ENCODE results near the gene C19orf47. TPM values are rescaled to one million over a fixed set of nuclear protein-coding genes. Genes with fewer than 3 reads are reported as not detected.

Gene C19orf47
- polyA plus RNA-seq, 1 donor from 2014 or later: 22.8 TPM

- Histone ChIP-seq H3K9me2 (ENCODE audit: insufficient read depth, low read length) (no peaks in the 10 kb centered on the region), H3F3A (ENCODE audit: insufficient read depth, low read length, poor library complexity, severe bottlenecking) (no peaks in the 10 kb centered on the region), H3K4me3 (ENCODE audit: low read length) (no peak within 1 kb of the TSS), H4K20me1 (ENCODE audit: insufficient read depth) (no peaks in the 10 kb centered on the region), H2AFZ (ENCODE audit: low read depth, low read length) (no peak within 1 kb of the TSS), H3K79me2 (replicated peaks; ENCODE audit: insufficient read depth, low read length) (no peaks in the 10 kb centered on the region), H3K27me3 (ENCODE audit: insufficient read depth, low read depth, low read length) (no peaks in the 10 kb centered on the region), H3K27ac (ENCODE audit: low read length) (no peak within 1 kb of the TSS), H3K9me3 (ENCODE audit: low read length) (no peaks in the 10 kb centered on the region), H3K36me3 (ENCODE audit: insufficient read depth, low read length) (no peaks in the 10 kb centered on the region), H3K4me2 (ENCODE audit: low read length) (no peak within 1 kb of the TSS), H3K9ac (ENCODE audit: low read length) (no peak within 1 kb of the TSS)
- TF ChIP-seq REST (IDR thresholded peaks at IDR 0.05; ENCODE audit: borderline replicate concordance): no peak
- TF ChIP-seq RAD21 (conservative IDR thresholded peaks at IDR 0.05): no peak
- TF ChIP-seq EZH2 (IDR thresholded peaks at IDR 0.05; ENCODE audit: borderline replicate concordance, insufficient read depth, low read length, poor library complexity, severe bottlenecking): no peak
- TF ChIP-seq EP300 (conservative IDR thresholded peaks at IDR 0.05; ENCODE audit: poor library complexity, severe bottlenecking): no peak
- no peak for TF ChIP-seq MXI1 (conservative IDR thresholded peaks at IDR 0.05; ENCODE audit: poor library complexity, severe bottlenecking)
- TF ChIP-seq TAF1 (IDR thresholded peaks at IDR 0.05; ENCODE audit: low read depth): no peak
- TF ChIP-seq SMC3 (conservative IDR thresholded peaks at IDR 0.05; ENCODE audit: poor library complexity): no peak
- no peak for TF ChIP-seq CTCF (IDR thresholded peaks at IDR 0.05; ENCODE audit: poor library complexity, severe bottlenecking)
- no peak for TF ChIP-seq POLR2AphosphoS5 (IDR thresholded peaks at IDR 0.05)
Measured at GRCh38 chr19:40390084-40390742, 42.0 kb upstream of the C19orf47 start, which contains the start of gene HIPK4. Gene HIPK4 (minus strand): TSS chr19:40390181. CDS start chr19:40389902, 279 bp downstream.

GRCh38 chr19:40389404-40390083, 41.3 kb upstream of the C19orf47 start:
- Histone ChIP-seq H3K9me3 (ENCODE audit: low read length) (no peaks in the 10 kb centered on the region), H3K9ac (ENCODE audit: low read length) (no peak overlapping the region), H3K9me2 (ENCODE audit: insufficient read depth, low read length) (no peaks in the 10 kb centered on the region), H3K4me3 (ENCODE audit: low read length) (no peak overlapping the region), H3K36me3 (ENCODE audit: insufficient read depth, low read length) (no peaks in the 10 kb centered on the region), H4K20me1 (ENCODE audit: insufficient read depth) (no peaks in the 10 kb centered on the region), H3K27ac (ENCODE audit: low read length) (no peak overlapping the region), H3K27me3 (ENCODE audit: insufficient read depth, low read depth, low read length) (no peaks in the 10 kb centered on the region), H3F3A (ENCODE audit: insufficient read depth, low read length, poor library complexity, severe bottlenecking) (no peaks in the 10 kb centered on the region), H3K79me2 (replicated peaks; ENCODE audit: insufficient read depth, low read length) (no peaks in the 10 kb centered on the region), H3K4me2 (ENCODE audit: low read length) (no peak overlapping the region), H2AFZ (ENCODE audit: low read depth, low read length) (no peak overlapping the region)
- TF ChIP-seq TAF1 (IDR thresholded peaks at IDR 0.05; ENCODE audit: low read depth) (no peak), RAD21 (conservative IDR thresholded peaks at IDR 0.05) (no peak), EP300 (conservative IDR thresholded peaks at IDR 0.05; ENCODE audit: poor library complexity, severe bottlenecking) (no peak), POLR2AphosphoS5 (IDR thresholded peaks at IDR 0.05) (no peak), REST (IDR thresholded peaks at IDR 0.05; ENCODE audit: borderline replicate concordance) (no peak), CTCF (IDR thresholded peaks at IDR 0.05; ENCODE audit: poor library complexity, severe bottlenecking) (no peak), MXI1 (conservative IDR thresholded peaks at IDR 0.05; ENCODE audit: poor library complexity, severe bottlenecking) (no peak), SMC3 (conservative IDR thresholded peaks at IDR 0.05; ENCODE audit: poor library complexity) (no peak), EZH2 (IDR thresholded peaks at IDR 0.05; ENCODE audit: borderline replicate concordance, insufficient read depth, low read length, poor library complexity, severe bottlenecking) (no peak)

All from neural cell (in vitro differentiated cells).